Non-pigmented ciliary epithelial cell (primary cell): ENCODE measurements around the gene RAD18.

ENCODE experiments used
- DNase-seq: peaks from one replicate; pipeline ENCODE4 v3.0.0-alpha.2; 2010; ENCODE audit warnings: low read depth

Gene RAD18

DNA sequence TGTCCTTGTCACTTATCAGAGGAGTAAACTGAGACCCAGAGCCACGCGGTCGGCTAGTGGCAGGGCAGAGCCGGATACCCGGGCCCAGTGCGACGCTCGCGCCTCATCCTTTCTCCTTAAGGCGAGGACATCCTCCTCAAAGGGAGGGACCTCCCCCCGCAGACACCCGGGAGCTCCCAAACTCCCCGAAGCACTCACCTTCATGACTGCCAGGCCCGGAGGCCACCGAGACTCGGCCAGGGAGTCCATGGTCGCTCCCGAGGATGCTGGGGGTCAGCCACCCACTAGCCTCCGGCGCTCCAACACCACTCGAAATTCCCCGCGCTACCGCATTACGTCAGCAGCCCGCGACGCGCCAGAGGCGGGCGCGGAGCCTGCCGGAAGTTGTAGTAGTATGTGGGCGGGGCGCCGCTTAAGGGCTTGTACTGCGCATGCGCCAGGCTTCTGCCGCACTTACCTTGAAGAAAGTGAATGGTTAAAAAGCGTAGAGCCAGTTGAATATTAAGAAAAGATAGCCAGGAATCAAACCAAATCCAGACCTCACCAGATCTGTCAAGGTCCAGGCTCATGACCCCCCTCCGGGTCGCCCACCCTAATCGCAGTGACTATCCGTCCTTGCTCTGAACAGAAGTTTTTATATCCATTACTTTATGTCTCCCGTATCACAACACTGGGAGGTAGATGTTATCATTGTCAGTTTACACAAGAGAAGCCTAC is at the start of gene RAD18:
Gene RAD18 (minus strand): TSS at position 336 of the 717 bp plus-strand sequence. CDS start 87 bp downstream, at position 249.
- DNase-seq = peak; percentile 67

GRCh38 chr3:9012521-9012920 is 49.2 kb upstream of the RAD18 start:
- no peak for DNase-seq

DNA sequence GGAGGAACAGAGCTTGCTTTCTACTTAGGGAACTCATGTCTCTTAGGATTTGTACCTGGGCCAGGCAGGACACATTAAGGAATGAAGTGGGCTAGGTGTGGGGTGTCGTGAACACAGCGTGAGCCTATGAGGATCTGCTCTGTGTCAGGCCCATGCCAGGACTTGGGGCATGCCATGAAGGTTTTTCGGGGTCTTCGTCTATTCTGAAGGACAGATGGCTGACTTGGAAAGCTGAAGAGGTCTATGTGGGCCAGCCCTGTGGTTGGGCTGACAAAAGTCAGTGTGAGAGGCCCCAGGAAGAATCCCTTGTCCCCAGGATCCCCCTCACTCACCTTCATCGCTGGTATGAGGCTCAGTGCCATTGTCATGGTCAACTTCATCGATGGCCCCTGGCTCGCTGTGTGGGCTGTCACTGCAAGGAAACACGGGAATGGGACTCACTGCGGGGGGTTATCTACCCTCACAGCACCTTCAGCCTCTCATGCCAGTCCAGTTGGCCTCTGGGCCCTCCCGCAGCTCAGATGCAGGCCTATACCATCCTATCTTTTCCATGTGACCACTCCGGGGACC is 46.8 kb upstream of the RAD18 start:
- no peak for DNase-seq

DNA sequence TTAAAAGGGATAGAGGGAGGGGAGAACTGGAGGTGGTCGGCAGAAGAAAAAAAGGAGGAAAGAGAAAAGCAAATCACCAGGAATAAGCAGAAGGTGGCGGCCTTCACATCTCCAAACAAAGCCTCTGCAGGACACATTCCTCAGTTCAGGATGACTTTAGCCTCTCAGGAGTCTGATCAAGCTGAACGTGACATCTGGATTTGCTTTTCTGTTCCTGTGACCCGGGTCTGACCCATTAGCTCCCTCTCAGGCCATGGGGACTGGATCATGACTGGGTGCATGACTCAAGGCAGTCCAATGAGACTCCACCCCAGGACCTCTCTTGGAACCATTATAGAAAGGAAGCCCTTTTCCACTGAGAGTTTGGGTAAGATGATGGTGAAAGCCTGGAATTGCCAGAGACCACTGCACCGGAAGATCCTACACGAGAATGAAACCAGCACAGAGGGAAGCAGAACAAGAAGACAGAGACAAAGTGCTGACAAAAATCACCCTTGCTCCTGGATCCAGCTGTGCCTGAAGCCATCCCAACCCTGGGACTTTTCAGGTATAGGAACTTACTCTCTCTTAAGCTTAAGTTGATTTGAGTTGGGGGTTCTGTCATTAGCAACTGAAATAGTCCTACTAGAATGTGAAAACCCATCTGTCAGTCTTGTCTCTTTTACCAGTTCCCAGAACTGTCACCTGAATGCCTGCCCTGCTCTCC is 45.4 kb upstream of the RAD18 start:
- DNase-seq = no peak

DNA sequence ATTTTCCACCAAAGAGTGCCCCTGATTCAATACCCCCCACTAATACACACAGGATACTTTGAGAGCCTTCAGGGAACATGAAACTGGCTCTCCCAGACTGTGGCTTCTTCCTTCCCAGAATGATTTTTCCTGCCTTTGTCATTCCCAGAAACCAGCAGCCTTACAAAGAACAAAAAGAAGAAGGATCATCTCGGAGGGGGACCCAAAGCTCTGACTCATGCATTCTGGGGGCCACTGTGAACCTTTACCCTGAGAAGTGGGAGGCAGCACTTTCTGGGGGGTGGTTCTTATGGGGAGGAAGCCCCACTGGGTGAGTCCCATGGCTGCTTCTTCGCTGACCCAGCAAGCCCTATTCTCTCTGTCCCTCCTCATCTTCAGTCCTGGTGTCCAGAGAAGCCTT is 44.7 kb upstream of the RAD18 start:
- DNase-seq = no peak

DNA sequence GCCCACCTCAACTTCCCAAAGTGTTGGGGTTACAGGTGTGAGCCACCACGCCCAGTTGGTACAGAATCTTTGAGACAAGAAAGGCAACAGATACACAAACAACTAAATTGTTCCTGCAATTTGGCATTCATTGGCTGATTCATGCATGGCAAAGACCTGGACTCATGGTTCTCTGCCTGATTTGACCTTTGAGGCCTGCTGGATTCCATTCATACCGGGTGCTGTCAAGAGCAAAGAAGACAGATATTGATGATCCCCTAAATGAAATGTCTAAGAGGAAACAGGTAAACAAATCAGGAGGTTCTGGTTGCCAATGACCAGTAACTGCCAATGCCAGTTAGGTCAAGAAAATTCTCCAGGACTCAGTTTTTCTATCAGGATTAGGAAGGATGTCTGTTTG is 43.9 kb upstream of the RAD18 start:
- no peak for DNase-seq

DNA sequence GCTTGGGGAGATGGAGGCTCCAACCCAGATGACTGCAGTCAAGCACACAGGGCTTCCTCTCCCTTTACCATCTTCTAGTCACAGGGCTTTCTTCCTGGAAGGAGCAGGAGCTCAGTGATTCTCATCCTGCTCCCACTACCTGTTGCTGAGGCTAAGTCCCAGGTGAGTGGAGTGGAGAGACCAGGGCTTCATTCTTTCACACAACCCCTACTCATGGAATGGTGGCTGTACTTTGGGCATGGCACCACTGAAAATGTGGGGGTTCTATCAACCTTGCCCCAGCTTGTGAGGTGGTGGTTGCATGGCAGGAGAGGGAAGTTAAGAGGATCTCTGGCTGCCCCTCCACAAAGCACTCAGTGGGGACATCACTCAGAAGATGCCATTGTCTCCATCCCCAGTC is 36.8 kb upstream of the RAD18 start:
- DNase-seq = no peak

- DNase-seq = no peak
Measured at GRCh38 chr3:8997151-8997550, 33.9 kb upstream of the RAD18 start.

DNA sequence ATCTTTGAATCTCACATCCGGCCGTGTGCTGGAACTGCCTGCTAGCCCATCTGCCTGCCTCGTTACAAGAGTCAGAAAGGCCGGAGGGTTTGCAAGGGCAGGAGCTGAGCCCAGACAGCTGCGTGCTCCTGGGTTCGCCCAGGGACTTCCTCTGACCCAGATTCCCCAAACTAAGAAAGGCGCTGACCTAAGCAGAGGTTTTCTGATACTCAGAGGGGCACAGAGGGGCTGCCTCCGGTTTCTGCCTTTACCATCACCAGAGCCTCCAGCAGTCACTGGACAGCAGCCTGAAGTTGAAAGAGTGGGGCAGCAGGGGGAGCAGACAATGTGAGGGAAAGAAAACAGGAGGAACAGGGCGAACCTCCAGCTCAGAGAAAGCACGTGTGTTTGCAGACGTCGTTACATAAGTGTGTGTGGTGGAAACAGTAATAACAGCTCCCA is 33.4 kb upstream of the RAD18 start:
- no peak for DNase-seq

DNA sequence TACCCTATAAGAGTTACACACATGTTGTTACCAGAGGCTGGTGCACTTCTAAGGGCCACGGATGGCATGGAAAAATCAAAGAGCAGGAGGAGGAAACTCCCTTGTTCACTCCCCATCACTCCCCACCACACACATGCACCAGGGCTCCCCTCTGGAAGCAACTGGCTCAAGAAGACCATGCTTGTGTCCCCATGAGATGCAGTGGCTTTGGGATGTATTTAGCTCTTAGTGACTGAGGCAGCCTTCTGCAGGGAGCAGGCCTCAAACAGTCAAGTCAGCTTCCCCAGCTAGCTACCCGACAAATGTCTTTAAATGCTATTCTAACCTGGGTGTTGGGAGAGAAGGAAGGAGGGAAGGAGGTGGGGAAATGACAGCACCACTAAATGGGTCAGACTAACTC is 32.9 kb upstream of the RAD18 start:
- no peak for DNase-seq

DNA sequence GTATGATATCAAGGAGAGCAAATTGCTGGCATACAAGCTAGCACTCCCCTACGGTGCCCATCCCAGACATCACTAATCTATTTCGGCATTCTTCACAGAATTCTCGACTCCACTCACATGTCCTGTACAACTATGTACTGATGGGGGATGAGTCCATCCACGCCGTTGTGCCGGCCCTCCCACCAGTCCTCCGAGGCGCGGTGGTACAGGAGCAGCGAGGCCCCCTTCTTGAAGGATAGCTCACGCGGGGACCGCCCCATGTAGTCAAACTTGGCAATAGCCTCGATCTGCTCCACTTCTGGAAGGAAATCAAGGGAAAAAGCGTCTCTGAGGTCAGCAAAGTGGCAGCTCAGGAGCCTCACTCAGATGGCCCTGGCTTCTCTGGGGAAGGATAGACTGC is 31.0 kb upstream of the RAD18 start:
- DNase-seq = no peak

DNA sequence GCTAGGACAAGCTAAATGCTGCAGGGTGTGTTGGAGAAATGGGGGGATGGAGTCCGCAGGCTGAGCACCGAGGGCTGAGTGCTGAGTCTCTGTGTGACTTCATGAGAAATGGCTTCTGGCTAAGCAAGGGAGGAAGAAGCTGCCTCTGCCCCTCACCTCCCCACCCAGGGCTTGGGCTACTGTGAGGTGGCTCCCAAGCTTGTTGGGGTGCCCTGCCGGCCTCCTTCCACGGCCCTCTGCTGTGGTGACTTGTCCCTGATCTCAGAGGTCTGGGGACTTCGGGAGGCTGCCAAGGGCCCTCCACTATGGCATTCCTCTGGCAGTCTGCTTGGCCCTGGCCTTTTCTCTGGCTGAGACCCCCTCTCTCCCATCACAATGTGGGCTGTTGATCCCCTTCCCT is 30.1 kb upstream of the RAD18 start:
- no peak for DNase-seq

- DNase-seq = no peak
Measured at GRCh38 chr3:8992854-8993253, 29.6 kb upstream of the RAD18 start.

GRCh38 chr3:8992199-8992598 is 28.9 kb upstream of the RAD18 start:
- no peak for DNase-seq

GRCh38 chr3:8990266-8991215 is 27.3 kb upstream of the RAD18 start:
- peak; percentile 58 for DNase-seq

- no peak for DNase-seq
Measured at GRCh38 chr3:8988791-8989558, 25.7 kb upstream of the RAD18 start.

DNA sequence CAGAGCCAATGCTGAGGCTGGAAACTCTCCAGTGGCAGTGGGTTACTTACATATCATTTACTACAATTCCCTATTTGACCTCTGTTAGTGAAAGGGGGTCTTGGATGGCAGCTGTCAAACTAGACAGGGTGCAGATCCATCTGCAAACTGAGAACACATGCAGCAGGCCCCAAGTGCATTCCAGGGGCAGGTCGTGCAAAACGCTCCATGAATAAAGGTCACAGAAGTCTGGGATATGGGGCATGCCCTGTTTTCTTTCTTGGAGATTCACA is 25.0 kb upstream of the RAD18 start:
- no peak for DNase-seq

- DNase-seq = no peak
Measured at GRCh38 chr3:8987645-8988383, 24.5 kb upstream of the RAD18 start.

GRCh38 chr3:8987226-8987625 is 24.0 kb upstream of the RAD18 start:
- DNase-seq = no peak

DNA sequence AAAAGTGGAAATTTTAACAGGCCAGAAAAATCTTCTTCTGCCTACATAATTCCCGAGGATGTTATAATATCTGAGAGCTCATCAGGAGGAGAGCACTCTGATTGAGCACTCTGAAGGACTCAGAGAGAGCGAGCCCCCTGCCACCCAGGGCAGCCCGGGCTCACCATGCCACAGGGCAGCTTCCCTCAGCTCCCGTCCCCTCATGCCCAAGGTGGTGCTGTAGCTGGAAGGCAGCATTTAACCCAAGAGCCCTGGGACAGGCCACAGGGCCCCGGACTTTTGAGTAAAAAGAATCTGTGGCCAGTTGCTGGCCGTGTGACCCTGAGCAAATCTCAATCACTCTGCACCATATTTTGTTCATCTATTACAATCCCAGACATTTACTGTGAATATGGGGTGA is 23.5 kb upstream of the RAD18 start:
- DNase-seq = no peak

- no peak for DNase-seq
Measured at GRCh38 chr3:8985876-8986275, 22.6 kb upstream of the RAD18 start.
